ENCODE measurements around the gene RBM41.
"Not testable (repeated sequence)": the region's sequence is repeated elsewhere in the genome, so short reads cannot be mapped to it uniquely, and the experiment has no call there.

The RBM41 gene

DNA sequence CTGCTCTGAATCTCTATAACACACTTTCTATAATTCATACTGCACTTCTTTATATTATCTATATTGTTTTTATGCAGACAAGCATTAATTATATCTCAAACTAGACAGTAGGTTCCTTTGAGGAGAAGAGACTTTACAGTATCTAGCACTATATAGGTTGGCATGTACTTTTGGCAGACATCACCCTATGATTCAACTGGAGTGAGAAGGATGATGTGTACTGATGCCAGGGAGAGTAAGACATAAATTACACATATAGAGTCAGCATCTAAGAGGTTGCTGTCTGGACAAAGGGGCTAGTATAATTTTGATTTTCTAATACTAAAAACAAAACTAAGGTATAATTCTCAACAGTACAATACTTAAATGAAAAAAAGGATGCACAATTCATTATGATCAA, 5.1 kb upstream of the RBM41 start:
- no peak overlapping the region for H3K4me3 ChIP-seq (ENCODE audit: low read depth in 1 of 2, low read length in 2 of 2)
- no peaks in the 10 kb centered on the region for H3K4me1 ChIP-seq (ENCODE audit: control insufficient read depth in 1 of 2, insufficient read depth in 2 of 2, low read length in 2 of 2)
- no peaks in the 10 kb centered on the region for H3K9me3 ChIP-seq (ENCODE audit: control insufficient read depth in 1 of 2, low read length in 2 of 2)
- no peaks in the 10 kb centered on the region for H3K27me3 ChIP-seq (ENCODE audit: low read depth, low read length)
- no peak overlapping the region for H3K27ac ChIP-seq (ENCODE audit: low read length)
- H3K36me3 ChIP-seq (ENCODE audit: control insufficient read depth in 1 of 2, insufficient read depth in 2 of 2, low read length in 2 of 2) = no peaks in the 10 kb centered on the region

DNA sequence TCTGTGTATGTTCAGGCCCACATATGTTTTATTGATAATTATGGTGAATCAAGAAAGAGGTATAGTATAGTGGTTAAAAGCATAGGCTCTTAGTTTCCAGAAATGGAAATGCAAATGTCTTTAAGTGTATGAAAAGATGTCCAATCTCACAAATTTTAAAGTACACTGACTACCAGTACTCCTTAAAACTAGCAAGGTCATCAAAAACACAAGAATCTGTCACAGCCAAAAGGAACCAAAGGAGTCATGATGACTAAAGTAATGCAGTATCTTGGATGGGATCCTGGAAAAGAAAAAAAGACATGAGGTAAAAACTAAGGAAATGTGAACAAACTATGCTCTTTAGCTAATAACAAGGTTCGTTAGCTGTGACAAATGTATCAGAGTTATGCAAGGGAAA, 661 bp upstream of the RBM41 start:
- peak overlapping the region; percentile 72 to 79 for H3K4me3 ChIP-seq (ENCODE audit: low read depth in 1 of 2, low read length in 2 of 2)
- no peaks in the 10 kb centered on the region for H3K9me3 ChIP-seq (ENCODE audit: control insufficient read depth in 1 of 2, low read length in 2 of 2)
- H3K4me1 ChIP-seq (ENCODE audit: control insufficient read depth in 1 of 2, insufficient read depth in 2 of 2, low read length in 2 of 2) = peaks cover 0 to 3% of the 10 kb centered on the region in 2 donors
- H3K27ac ChIP-seq (ENCODE audit: low read length) = peak overlapping the region; percentile 16
- H3K27me3 ChIP-seq (ENCODE audit: low read depth, low read length) = no peaks in the 10 kb centered on the region
- peaks cover 6 to 21% of the 10 kb centered on the region in 2 donors for H3K36me3 ChIP-seq (ENCODE audit: control insufficient read depth in 1 of 2, insufficient read depth in 2 of 2, low read length in 2 of 2)

DNA sequence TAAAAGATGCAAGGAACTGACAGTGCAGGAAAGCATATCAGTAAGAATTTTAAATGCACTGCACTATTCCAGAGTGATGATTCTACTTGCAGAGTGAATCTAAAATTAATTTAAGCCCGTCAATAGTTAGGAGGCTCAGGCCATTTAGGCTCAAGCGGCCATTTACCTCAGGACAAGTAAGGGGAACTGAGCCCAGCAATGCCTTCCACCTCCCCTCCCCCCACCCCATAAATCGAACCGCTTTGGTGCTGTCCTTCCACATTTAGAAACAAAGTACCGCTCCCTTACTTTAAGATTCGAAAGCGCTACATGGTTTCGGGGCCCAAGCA, 665 bp downstream of the RBM41 start:
- Histone ChIP-seq H3K36me3 (ENCODE audit: control insufficient read depth in 1 of 2, insufficient read depth in 2 of 2, low read length in 2 of 2) (peaks cover 19 to 34% of the 10 kb centered on the region in 2 donors), H3K4me3 (ENCODE audit: low read depth in 1 of 2, low read length in 2 of 2) (peak overlapping the region; percentile 72 to 79), H3K27me3 (ENCODE audit: low read depth, low read length) (no peaks in the 10 kb centered on the region), H3K4me1 (ENCODE audit: control insufficient read depth in 1 of 2, insufficient read depth in 2 of 2, low read length in 2 of 2) (peaks cover 0 to 3% of the 10 kb centered on the region in 2 donors), H3K9me3 (ENCODE audit: control insufficient read depth in 1 of 2, low read length in 2 of 2) (no peaks in the 10 kb centered on the region), H3K27ac (ENCODE audit: low read length) (no peak overlapping the region)

DNA sequence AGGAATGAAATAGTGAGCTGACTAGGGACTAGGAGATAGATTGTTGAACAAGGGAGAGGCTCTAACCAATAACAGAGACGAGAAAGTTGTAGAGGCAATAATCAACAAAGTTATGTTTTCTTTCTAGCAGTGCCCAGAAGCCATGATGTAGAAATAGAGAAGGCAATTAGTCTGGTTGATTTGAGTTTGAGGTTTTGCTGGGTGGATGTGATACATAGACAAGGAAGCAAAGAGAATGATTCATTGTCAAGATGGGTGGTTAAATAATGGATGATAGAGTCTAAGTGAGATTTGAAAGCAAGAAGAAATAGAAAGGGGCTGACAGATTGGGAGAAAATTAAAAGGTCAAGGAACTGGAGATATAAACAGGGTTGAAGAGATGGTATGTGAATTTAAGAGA, 11.2 kb downstream of the RBM41 start:
- no peak overlapping the region for H3K4me3 ChIP-seq (ENCODE audit: low read depth in 1 of 2, low read length in 2 of 2)
- no peak overlapping the region for H3K27ac ChIP-seq (ENCODE audit: low read length)
- H3K27me3 ChIP-seq (ENCODE audit: low read depth, low read length) = no peaks in the 10 kb centered on the region

DNA sequence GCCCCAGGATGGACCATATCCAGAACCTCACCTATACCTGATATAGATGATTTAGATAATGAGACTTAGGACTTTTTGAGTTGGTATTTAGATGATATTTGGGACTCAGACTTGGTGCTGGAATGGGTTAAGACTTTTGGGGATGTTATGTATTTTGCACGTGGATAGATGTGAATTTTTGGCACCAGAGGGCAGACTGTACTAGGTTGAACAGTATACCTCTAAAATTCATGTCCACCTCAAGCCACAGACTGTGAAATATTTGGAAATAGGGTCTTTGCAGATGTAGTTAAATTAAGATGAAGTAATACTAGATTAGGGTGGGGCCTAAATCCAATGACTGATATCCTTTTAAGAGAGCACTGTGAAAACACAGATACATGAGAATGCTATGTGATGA, 15.6 kb downstream of the RBM41 start:
- H3K9me3 ChIP-seq (ENCODE audit: control insufficient read depth in 1 of 2, low read length in 2 of 2) = no peaks in the 10 kb centered on the region
- H3K27ac ChIP-seq (ENCODE audit: low read length) = no peak overlapping the region
- no peak overlapping the region for H3K4me3 ChIP-seq (ENCODE audit: low read depth in 1 of 2, low read length in 2 of 2)
- no peaks in the 10 kb centered on the region for H3K4me1 ChIP-seq (ENCODE audit: control insufficient read depth in 1 of 2, insufficient read depth in 2 of 2, low read length in 2 of 2)
- no peaks in the 10 kb centered on the region for H3K27me3 ChIP-seq (ENCODE audit: low read depth, low read length)
- H3K36me3 ChIP-seq (ENCODE audit: control insufficient read depth in 1 of 2, insufficient read depth in 2 of 2, low read length in 2 of 2) = peaks cover 0 to 3% of the 10 kb centered on the region in 2 donors

More for the DNA sequence above, 11.2 kb downstream of the RBM41 start:
- Histone ChIP-seq H3K9me3 (ENCODE audit: control insufficient read depth in 1 of 2, low read length in 2 of 2) (no peaks in the 10 kb centered on the region), H3K36me3 (ENCODE audit: control insufficient read depth in 1 of 2, insufficient read depth in 2 of 2, low read length in 2 of 2) (peaks cover under 1 to 5% of the 10 kb centered on the region in 2 donors), H3K4me1 (ENCODE audit: control insufficient read depth in 1 of 2, insufficient read depth in 2 of 2, low read length in 2 of 2) (no peaks in the 10 kb centered on the region)

DNA sequence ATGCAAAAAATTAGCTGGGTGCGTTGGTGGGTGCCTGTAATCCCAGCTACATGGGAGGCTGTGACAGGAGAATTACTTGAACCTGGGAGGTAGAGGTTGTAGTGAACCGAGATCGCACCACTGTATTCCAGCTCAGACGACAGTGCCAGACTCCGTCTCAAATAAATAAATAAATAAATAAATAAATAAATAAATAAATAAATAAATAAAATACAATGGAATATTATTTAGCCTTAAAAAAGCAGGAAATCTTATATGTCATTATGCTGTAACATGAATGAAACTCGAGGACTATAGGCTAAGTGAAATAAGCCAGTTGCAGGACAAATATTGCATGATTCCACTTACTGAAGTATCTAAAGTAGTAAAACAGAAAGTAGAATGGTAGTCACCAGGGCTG, 42.5 kb downstream of the RBM41 start:
- H3K4me1 ChIP-seq (ENCODE audit: control insufficient read depth in 1 of 2, insufficient read depth in 2 of 2, low read length in 2 of 2) = no peaks in the 10 kb centered on the region
- no peaks in the 10 kb centered on the region for H3K27me3 ChIP-seq (ENCODE audit: low read depth, low read length)
- peaks cover 0 to 12% of the 10 kb centered on the region in 2 donors for H3K36me3 ChIP-seq (ENCODE audit: control insufficient read depth in 1 of 2, insufficient read depth in 2 of 2, low read length in 2 of 2)
- no peak overlapping the region for H3K4me3 ChIP-seq (ENCODE audit: low read depth in 1 of 2, low read length in 2 of 2)
- H3K27ac ChIP-seq (ENCODE audit: low read length) = no peak overlapping the region
- peaks cover 0 to 6% of the 10 kb centered on the region in 2 donors for H3K9me3 ChIP-seq (ENCODE audit: control insufficient read depth in 1 of 2, low read length in 2 of 2)

DNA sequence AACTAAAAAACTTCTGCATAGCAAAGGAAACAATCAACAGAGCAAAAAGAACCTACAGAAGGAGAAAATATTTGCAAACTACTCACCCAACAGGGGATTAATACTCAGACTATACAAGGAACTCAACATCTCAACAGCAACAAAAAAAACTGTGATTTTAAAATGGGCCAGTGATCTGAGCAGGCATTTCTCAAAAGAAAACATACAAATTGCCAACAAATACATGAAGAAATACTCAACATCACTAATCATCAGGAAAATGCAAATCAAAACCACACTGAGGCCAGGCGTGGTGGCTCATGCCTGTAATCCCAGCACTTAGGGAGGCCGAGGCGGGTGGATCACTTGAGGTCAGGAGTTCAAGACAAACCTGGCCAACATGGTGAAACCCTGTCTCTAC, 60.9 kb downstream of the RBM41 start:
- not testable (repeated sequence) for H3K4me3 ChIP-seq (ENCODE audit: low read depth in 1 of 2, low read length in 2 of 2); H3K4me1 ChIP-seq (ENCODE audit: control insufficient read depth in 1 of 2, insufficient read depth in 2 of 2, low read length in 2 of 2)

DNA sequence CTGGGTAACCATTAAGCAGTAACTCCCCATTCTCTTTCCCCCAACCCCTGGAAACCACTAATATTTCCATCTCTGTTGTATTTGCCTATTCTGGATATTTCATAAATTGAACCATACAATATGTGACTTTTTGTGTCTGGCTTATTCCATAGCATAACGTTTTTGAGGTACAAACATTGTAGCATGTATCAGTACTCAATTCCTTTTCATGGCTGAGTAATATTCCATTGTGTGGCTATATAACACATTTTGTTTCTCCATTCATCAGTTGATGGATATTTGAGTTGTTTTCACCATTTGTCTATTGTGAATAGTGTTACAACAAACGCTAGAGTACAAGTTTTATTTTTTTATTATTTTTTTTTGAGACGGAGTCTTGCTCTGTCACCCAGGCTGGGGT, 63.6 kb downstream of the RBM41 start:
- no peaks in the 10 kb centered on the region for H3K27me3 ChIP-seq (ENCODE audit: low read depth, low read length)
- H3K36me3 ChIP-seq (ENCODE audit: control insufficient read depth in 1 of 2, insufficient read depth in 2 of 2, low read length in 2 of 2) = no peaks in the 10 kb centered on the region
- no peaks in the 10 kb centered on the region for H3K9me3 ChIP-seq (ENCODE audit: control insufficient read depth in 1 of 2, low read length in 2 of 2)
- no peak overlapping the region for H3K27ac ChIP-seq (ENCODE audit: low read length)
- no peak overlapping the region for H3K4me3 ChIP-seq (ENCODE audit: low read depth in 1 of 2, low read length in 2 of 2)
- H3K4me1 ChIP-seq (ENCODE audit: control insufficient read depth in 1 of 2, insufficient read depth in 2 of 2, low read length in 2 of 2) = no peaks in the 10 kb centered on the region

More for the DNA sequence above, 60.9 kb downstream of the RBM41 start:
- not testable (repeated sequence) for H3K27ac ChIP-seq (ENCODE audit: low read length); H3K9me3 ChIP-seq (ENCODE audit: control insufficient read depth in 1 of 2, low read length in 2 of 2); H3K27me3 ChIP-seq (ENCODE audit: low read depth, low read length); H3K36me3 ChIP-seq (ENCODE audit: control insufficient read depth in 1 of 2, insufficient read depth in 2 of 2, low read length in 2 of 2)

DNA sequence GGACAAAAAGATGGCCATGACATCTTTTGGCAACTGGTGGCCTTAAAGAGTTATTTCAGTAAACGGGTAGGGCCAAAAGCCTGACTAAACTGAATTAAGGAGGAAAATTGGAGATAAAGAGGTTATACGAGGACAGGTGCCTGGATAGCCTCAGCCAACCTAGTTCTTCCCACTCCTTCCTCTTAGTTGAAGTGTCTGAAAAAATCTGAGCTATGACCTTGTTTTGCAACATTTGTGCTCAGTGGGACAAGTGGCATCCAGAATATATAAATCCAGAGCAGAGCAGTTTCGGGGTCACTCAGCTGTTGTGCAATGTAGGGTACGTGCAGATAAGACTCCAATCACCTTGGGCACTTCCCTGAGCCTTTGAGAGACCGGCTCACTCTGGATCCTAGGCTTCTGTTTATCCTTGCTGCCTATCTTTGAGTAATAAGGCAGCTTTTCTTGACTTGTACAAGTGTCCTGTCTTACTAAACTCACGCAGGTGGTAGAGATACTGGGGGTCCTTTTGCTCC, 68.4 kb downstream of the RBM41 start:
- Histone ChIP-seq H3K9me3 (ENCODE audit: control insufficient read depth in 1 of 2, low read length in 2 of 2) (no peaks in the 10 kb centered on the region), H3K36me3 (ENCODE audit: control insufficient read depth in 1 of 2, insufficient read depth in 2 of 2, low read length in 2 of 2) (no peaks in the 10 kb centered on the region), H3K27me3 (ENCODE audit: low read depth, low read length) (no peaks in the 10 kb centered on the region), H3K4me1 (ENCODE audit: control insufficient read depth in 1 of 2, insufficient read depth in 2 of 2, low read length in 2 of 2) (no peaks in the 10 kb centered on the region), H3K4me3 (ENCODE audit: low read depth in 1 of 2, low read length in 2 of 2) (no peak overlapping the region), H3K27ac (ENCODE audit: low read length) (no peak overlapping the region)

DNA sequence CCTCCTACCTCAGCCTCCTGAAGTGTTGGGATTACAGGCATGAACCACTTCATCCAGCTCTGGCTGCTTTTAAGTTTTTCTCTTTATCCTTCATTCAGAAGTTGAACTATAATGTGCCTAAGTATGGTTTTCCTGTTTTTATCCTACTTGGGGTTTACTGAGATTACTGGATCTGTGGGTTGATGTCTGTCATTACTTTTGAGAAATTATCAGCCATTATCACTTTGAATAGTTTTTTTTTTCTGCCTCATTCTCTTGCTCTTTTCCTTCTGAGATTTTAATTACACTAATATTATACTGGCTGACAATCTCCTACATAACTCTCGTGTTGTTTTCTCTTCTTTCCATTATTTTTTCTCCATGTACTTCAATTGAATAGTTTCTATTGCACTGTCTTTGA, 71.0 kb downstream of the RBM41 start:
- Histone ChIP-seq H3K9me3 (ENCODE audit: control insufficient read depth in 1 of 2, low read length in 2 of 2) (no peaks in the 10 kb centered on the region), H3K4me3 (ENCODE audit: low read depth in 1 of 2, low read length in 2 of 2) (no peak overlapping the region), H3K4me1 (ENCODE audit: control insufficient read depth in 1 of 2, insufficient read depth in 2 of 2, low read length in 2 of 2) (no peaks in the 10 kb centered on the region), H3K36me3 (ENCODE audit: control insufficient read depth in 1 of 2, insufficient read depth in 2 of 2, low read length in 2 of 2) (no peaks in the 10 kb centered on the region), H3K27me3 (ENCODE audit: low read depth, low read length) (no peaks in the 10 kb centered on the region), H3K27ac (ENCODE audit: low read length) (no peak overlapping the region)

DNA sequence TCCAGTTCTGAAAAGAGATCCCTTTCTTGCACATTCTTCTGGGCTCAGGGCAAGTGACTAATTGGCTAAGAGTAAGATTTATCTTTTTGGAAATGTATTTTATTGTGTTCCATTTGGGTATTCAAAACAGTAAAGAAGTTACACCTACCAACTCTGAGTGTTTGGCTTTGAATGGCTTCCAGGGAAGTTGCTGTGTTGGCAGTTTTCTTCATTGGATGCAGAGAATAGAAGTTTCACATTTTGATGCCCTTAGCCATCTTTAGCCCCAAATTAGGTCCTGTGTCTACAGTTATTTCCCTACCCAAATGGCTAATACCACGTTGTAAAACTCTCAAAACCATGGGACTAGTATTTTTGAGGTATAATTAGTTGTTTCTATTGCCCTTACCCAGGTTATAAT, 88.9 kb downstream of the RBM41 start:
- H3K27ac ChIP-seq (ENCODE audit: low read length) = no peak overlapping the region
- no peaks in the 10 kb centered on the region for H3K27me3 ChIP-seq (ENCODE audit: low read depth, low read length)
- H3K36me3 ChIP-seq (ENCODE audit: control insufficient read depth in 1 of 2, insufficient read depth in 2 of 2, low read length in 2 of 2) = no peaks in the 10 kb centered on the region
- H3K4me1 ChIP-seq (ENCODE audit: control insufficient read depth in 1 of 2, insufficient read depth in 2 of 2, low read length in 2 of 2) = no peaks in the 10 kb centered on the region
- no peaks in the 10 kb centered on the region for H3K9me3 ChIP-seq (ENCODE audit: control insufficient read depth in 1 of 2, low read length in 2 of 2)
- H3K4me3 ChIP-seq (ENCODE audit: low read depth in 1 of 2, low read length in 2 of 2) = no peak overlapping the region

DNA sequence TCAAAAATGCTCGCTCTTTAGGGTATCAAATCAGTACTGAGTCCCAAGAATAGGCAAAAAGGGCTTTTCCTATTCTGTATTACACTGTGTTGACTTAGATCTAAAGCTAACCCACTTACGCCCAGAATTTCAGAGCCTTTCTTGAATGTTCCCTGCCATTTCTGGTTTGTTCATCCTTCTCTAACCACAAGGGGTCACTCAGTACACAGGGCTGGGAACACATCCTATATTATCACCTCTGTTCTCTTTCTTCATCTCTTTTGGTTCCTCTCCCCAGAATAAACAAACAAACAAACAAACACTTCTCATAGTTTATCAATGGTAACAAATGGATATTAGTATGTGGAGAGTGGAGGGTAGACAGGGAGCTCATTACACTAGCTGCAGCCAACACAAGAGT, 93.1 kb downstream of the RBM41 start:
- Histone ChIP-seq H3K27me3 (ENCODE audit: low read depth, low read length) (no peaks in the 10 kb centered on the region), H3K27ac (ENCODE audit: low read length) (no peak overlapping the region), H3K4me3 (ENCODE audit: low read depth in 1 of 2, low read length in 2 of 2) (no peak overlapping the region)

More for the DNA sequence above, 93.1 kb downstream of the RBM41 start:
- no peaks in the 10 kb centered on the region for H3K4me1 ChIP-seq (ENCODE audit: control insufficient read depth in 1 of 2, insufficient read depth in 2 of 2, low read length in 2 of 2)
- H3K9me3 ChIP-seq (ENCODE audit: control insufficient read depth in 1 of 2, low read length in 2 of 2) = no peaks in the 10 kb centered on the region
- no peaks in the 10 kb centered on the region for H3K36me3 ChIP-seq (ENCODE audit: control insufficient read depth in 1 of 2, insufficient read depth in 2 of 2, low read length in 2 of 2)
